Tibial nerve (tissue), 4 donors: Measurements from ENCODE around the gene S100A1. TPM values are rescaled to one million over a fixed set of nuclear protein-coding genes. Genes with fewer than 3 reads are reported as not detected.
A peak's percentile ranks its signal among the peaks of the same experiment; 100 is the strongest.

Experiments
- DNase-seq, 2 donors: peaks; one replicate each; pipeline ENCODE4 v3.0.0-alpha.2; 2019; ENCODE audit warnings: low spot score in 2 of 2
- H3K27ac ChIP-seq, 4 donors: fragments of 200-600 bp; sonication (generic) in 3 of 4; one replicate each; pipeline ENCODE4 v1.5.1; 2017 to 2019; ENCODE audit warnings: mild to moderate bottlenecking in 1 of 4
- H3K27me3 ChIP-seq, 2 donors: fragments of 200-600 bp; sonication (generic) in 1 of 2; one replicate each; pipeline versions ENCODE4 v1.5.1 to v1.6.0; 2017 to 2019
- H3K36me3 ChIP-seq, 3 donors: fragments of 200-600 bp; sonication (generic); one replicate each; pipeline ENCODE4 v1.5.1; 2018 to 2019
- H3K4me1 ChIP-seq, 4 donors: fragments of 200-600 bp; sonication (generic) in 3 of 4; one replicate each; pipeline ENCODE4 v1.5.1; 2017 to 2019
- H3K4me3 ChIP-seq, 4 donors: fragments of 200-600 bp; sonication (generic) in 3 of 4; one replicate each; pipeline ENCODE4 v1.5.1; 2017 to 2019; ENCODE audit warnings: mild to moderate bottlenecking in 1 of 4, moderate library complexity in 1 of 4
- H3K9me3 ChIP-seq, 4 donors: fragments of 200-600 bp; sonication (generic) in 3 of 4; one replicate each; pipeline ENCODE4 v1.5.1; 2017 to 2019
- CTCF ChIP-seq, 5 experiments: fragments of 200-600 bp in 3 of 5; fragments of 450-650 bp in 2 of 5; sonication (generic) in 3 of 5; IDR thresholded peaks; one replicate each; pipeline ENCODE4 v1.5.1; 2016 to 2019; ENCODE audit warnings: antibody characterized with exemption in 5 of 5, mild to moderate bottlenecking in 3 of 5, moderate library complexity in 2 of 5
- EP300 ChIP-seq, 2 donors: sonication (generic); formaldehyde crosslinking; IDR thresholded peaks; one replicate each; pipeline ENCODE4 v1.6.1; 2017; ENCODE audit warnings: antibody characterized with exemption in 2 of 2, mild to moderate bottlenecking in 1 of 2
- POLR2A ChIP-seq, 2 donors: fragments of 450-650 bp; IDR thresholded peaks; one replicate each; pipeline ENCODE4 v1.6.1; 2017; ENCODE audit warnings: antibody characterized with exemption in 2 of 2, mild to moderate bottlenecking in 2 of 2, moderate library complexity in 2 of 2
- WGBS, 2 donors: methylation state at CpG; one replicate each; pipeline ENCODE4 v1.1.5; 2018; 5-methylcytosine and 5-hydroxymethylcytosine counted together
- total RNA-seq, 4 donors: library from RNA; depleted of rRNA; stranded (reverse); fragments of >200 nt; gene quantifications; one replicate each; pipeline ENCODE4 v1.1.0, GENCODE V29; 2016

S100A1 gene
- total RNA-seq, 4 donors from 2014 or later = 41.4 to 102 (median 69.2) TPM

- Histone ChIP-seq H3K4me1 (peaks cover 0 to 28% (median 2%) of the 10 kb centered on the region in 4 donors), H3K27ac (peak overlapping the region in 1 of 4 donors; percentile 25), H3K4me3 (no peak overlapping the region), H3K36me3 (peaks cover 0 to 27% (median 0%) of the 10 kb centered on the region in 3 donors), H3K9me3 (no peaks in the 10 kb centered on the region), H3K27me3 (no peaks in the 10 kb centered on the region)
- 34 to 60% methylated on average over 3 of the region's 3 CpGs for WGBS, 2 donors
- TF ChIP-seq EP300 (IDR thresholded peaks at IDR 0.05) (no peak), CTCF (IDR thresholded peaks at IDR 0.05) (no peak), POLR2A (IDR thresholded peaks at IDR 0.05) (no peak)
- DNase-seq = no peak
Observed at GRCh38 chr1:153649137-153649862, 21.1 kb downstream of the S100A1 start.

DNA sequence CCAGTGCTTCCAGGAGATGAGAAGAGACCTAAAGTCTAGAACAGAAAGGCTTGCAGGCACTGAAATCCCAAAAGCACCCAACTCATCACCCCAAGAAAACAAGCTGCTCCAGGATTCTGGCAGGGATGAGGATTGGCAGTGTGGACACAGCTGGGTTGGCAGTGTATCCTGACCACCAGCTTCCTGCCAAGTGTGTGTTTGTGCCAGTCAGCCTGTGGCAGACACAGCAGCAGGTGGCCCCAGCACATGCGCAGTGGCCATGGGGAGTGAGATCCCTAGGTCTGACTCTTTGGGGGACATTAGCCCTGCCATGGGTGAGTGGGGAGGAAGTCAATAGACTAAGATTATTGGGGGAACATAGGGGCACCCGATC, 21.6 kb downstream of the S100A1 start:
- no peak for DNase-seq
- H3K9me3 ChIP-seq = no peaks in the 10 kb centered on the region
- TF ChIP-seq POLR2A (IDR thresholded peaks at IDR 0.05) (no peak), CTCF (IDR thresholded peaks at IDR 0.05) (no peak), EP300 (IDR thresholded peaks at IDR 0.05) (no peak)
- peaks cover 0 to 21% (median 0%) of the 10 kb centered on the region in 3 donors for H3K36me3 ChIP-seq
- H3K27me3 ChIP-seq = no peaks in the 10 kb centered on the region
- WGBS, 2 donors = 84 to 86% methylated on average over 2 of the region's 2 CpGs
- peaks cover 0 to 24% (median 2%) of the 10 kb centered on the region in 4 donors for H3K4me1 ChIP-seq
- H3K27ac ChIP-seq = no peak overlapping the region
- H3K4me3 ChIP-seq = no peak overlapping the region

DNA sequence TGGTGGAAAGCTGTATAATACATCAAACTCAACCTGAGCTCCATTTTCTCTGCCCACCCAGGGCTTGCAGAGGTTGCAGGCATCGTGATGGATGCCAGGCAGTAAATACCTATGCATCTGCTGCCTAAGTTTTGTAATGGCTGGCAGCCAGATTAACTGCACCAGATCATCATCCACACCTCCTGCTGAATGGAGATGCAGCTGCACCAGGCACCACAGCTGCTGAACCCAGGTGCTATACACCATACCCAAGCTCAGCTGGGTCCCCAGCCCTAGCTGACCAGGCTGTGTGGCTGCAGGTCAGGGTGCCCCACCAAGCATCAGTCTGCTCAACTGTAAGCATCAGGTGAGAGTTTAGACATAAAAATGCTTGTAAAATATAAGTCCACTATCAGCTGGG, 23.5 kb downstream of the S100A1 start:
- Histone ChIP-seq H3K9me3 (no peaks in the 10 kb centered on the region), H3K4me3 (no peak overlapping the region), H3K27ac (no peak overlapping the region), H3K4me1 (peaks cover 0 to 12% (median 2%) of the 10 kb centered on the region in 4 donors), H3K36me3 (peaks cover 0 to 2% (median 0%) of the 10 kb centered on the region in 3 donors), H3K27me3 (no peaks in the 10 kb centered on the region)
- no peak for TF ChIP-seq EP300 (IDR thresholded peaks at IDR 0.05)
- TF ChIP-seq POLR2A (IDR thresholded peaks at IDR 0.05) = no peak
- no peak for TF ChIP-seq CTCF (IDR thresholded peaks at IDR 0.05)
- DNase-seq = no peak
- WGBS, 2 donors = 70 to 86% methylated on average over 1 of the region's 1 CpG

- Histone ChIP-seq H3K27ac (peak overlapping the region in 2 of 4 donors; percentile 9 to 46), H3K36me3 (no peaks in the 10 kb centered on the region), H3K4me1 (peaks cover 0 to 10% (median 1%) of the 10 kb centered on the region in 4 donors), H3K4me3 (no peak overlapping the region), H3K9me3 (no peaks in the 10 kb centered on the region), H3K27me3 (no peaks in the 10 kb centered on the region)
- no peak for DNase-seq
- WGBS, 2 donors = 62 to 71% methylated on average over 3 of the region's 3 CpGs
- TF ChIP-seq POLR2A (IDR thresholded peaks at IDR 0.05) = no peak
- peak in 1 of 2 donors; percentile 36 for TF ChIP-seq EP300 (IDR thresholded peaks at IDR 0.05)
Observed at GRCh38 chr1:153652805-153653500, 24.7 kb downstream of the S100A1 start.

DNA sequence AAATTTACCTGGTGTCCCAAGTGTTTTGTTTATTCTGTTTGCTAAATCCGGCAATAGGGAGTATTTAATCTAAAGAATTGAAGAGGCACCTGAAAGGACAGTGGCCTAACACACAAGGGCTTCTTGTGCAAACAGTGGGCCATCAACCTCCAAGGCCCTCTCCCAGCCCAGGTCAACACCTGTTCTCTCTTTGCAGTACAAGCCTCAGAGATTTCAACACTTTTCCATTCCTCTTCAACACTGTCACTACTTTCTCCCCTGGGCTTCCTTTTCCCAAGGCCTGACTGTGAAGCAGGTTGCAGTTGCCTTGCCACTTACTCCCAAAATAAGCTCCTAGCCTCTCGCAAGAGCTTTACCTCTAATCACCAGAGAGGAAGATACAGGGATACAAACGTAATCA, 27.1 kb downstream of the S100A1 start:
- 77 to 83% methylated on average over 3 of the region's 3 CpGs for WGBS, 2 donors
- no peak for DNase-seq
- peaks cover 0 to 5% (median 0%) of the 10 kb centered on the region in 3 donors for H3K36me3 ChIP-seq

More for the DNA sequence above, 27.1 kb downstream of the S100A1 start:
- TF ChIP-seq CTCF (IDR thresholded peaks at IDR 0.05) = no peak
- no peak for TF ChIP-seq EP300 (IDR thresholded peaks at IDR 0.05)
- no peak for TF ChIP-seq POLR2A (IDR thresholded peaks at IDR 0.05)
- H3K27me3 ChIP-seq = no peaks in the 10 kb centered on the region
- H3K4me3 ChIP-seq = no peak overlapping the region
- H3K27ac ChIP-seq = no peak overlapping the region
- peaks cover 0 to 17% (median 4%) of the 10 kb centered on the region in 4 donors for H3K4me1 ChIP-seq
- H3K9me3 ChIP-seq = no peaks in the 10 kb centered on the region
